HEK293T (cell line): ENCODE measurements around the gene LYL1.

Source experiments
- BHLHE40 ChIP-seq: fragments of 450-650 bp; IDR thresholded peaks from 2 replicates; pipeline ENCODE4 v1.6.1; 2016; ENCODE audit warnings: mild to moderate bottlenecking, moderate library complexity, borderline replicate concordance
- CTBP1 ChIP-seq: fragments of 450-650 bp; IDR thresholded peaks from 2 replicates; pipeline ENCODE4 v1.6.1; 2016; ENCODE audit warnings: borderline replicate concordance
- FOXA1 ChIP-seq: fragments of 450-650 bp; IDR thresholded peaks from 2 replicates; pipeline ENCODE4 v1.6.1; 2016; ENCODE audit warnings: mild to moderate bottlenecking
- FOXM1 ChIP-seq: fragments of 450-650 bp; IDR thresholded peaks from 2 replicates; pipeline ENCODE4 v1.6.1; 2017; ENCODE audit warnings: mild to moderate bottlenecking, borderline replicate concordance
- NFRKB ChIP-seq: fragments of 450-650 bp; IDR thresholded peaks from 2 replicates; pipeline ENCODE4 v1.6.1; 2016; ENCODE audit warnings: mild to moderate bottlenecking, moderate library complexity
- SP1 ChIP-seq: fragments of 450-650 bp; IDR thresholded peaks from 2 replicates; pipeline ENCODE4 v1.6.1; 2017
- SUZ12 ChIP-seq: fragments of 450-650 bp; IDR thresholded peaks from 2 replicates; pipeline ENCODE4 v1.6.1; 2016; ENCODE audit warnings: mild to moderate bottlenecking
- TARDBP ChIP-seq: fragments of 450-650 bp; IDR thresholded peaks from 2 replicates; pipeline ENCODE4 v1.6.1; 2016
- TF ChIP-seq, protein P1 (sequence below): fragments of 450-650 bp; IDR thresholded peaks from 2 replicates; pipeline ENCODE4 v1.6.1; 2016

DNA sequence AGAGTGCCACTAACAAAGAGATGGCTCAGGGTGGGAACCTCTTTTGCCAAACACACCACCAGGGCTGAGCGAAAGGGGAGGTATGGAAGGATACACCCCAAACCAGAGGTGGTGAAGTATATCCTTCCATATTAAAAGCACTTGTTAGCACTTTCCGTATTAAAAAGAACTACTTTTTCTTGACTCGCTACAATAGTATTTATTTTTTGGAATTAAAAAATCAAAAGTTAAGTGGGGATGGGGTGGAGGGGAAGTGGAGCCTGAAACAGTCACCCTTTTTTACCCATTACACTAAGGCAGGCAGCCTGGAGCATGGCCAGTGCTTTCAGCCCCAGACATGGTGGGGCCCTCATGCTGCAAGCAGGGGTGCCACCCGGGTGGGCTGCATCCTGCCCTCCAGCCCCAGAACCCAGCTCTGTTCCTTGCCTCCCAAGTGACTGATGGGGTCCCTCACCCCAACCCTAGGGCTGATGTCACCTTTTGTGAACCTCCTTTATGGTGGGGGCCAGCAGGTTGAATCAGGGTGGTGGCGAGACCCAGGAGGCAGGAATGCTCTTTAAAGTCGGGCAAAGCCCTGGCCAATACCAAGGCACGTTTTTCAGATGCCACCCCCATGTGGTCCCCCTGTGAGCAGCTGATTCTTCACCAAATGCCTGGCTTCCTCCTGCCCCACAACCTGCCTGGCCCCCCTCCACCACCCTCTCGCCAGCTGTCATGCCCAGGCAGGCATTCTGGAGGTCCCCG lies 31.0 kb downstream of the LYL1 start:
- TF ChIP-seq, protein P1, sequence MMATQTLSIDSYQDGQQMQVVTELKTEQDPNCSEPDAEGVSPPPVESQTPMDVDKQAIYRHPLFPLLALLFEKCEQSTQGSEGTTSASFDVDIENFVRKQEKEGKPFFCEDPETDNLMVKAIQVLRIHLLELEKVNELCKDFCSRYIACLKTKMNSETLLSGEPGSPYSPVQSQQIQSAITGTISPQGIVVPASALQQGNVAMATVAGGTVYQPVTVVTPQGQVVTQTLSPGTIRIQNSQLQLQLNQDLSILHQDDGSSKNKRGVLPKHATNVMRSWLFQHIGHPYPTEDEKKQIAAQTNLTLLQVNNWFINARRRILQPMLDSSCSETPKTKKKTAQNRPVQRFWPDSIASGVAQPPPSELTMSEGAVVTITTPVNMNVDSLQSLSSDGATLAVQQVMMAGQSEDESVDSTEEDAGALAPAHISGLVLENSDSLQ = no peak
- no peak for TF ChIP-seq CTBP1
- TF ChIP-seq BHLHE40 = no peak
- no peak for TF ChIP-seq SUZ12
- TF ChIP-seq TARDBP = no peak
- no peak for TF ChIP-seq SP1
- no peak for TF ChIP-seq FOXA1
- no peak for TF ChIP-seq FOXM1
- TF ChIP-seq NFRKB = no peak
